ENCODE results near the gene ARMC10. TPM values are rescaled to one million over a fixed set of nuclear protein-coding genes. Genes with fewer than 3 reads are reported as not detected.
"Not testable (repeated sequence)": the region's sequence is repeated elsewhere in the genome, so short reads cannot be mapped to it uniquely, and the experiment has no call there.

ARMC10 gene
- total RNA-seq, 1 experiment from 2014 or later = 23.3 TPM

DNA sequence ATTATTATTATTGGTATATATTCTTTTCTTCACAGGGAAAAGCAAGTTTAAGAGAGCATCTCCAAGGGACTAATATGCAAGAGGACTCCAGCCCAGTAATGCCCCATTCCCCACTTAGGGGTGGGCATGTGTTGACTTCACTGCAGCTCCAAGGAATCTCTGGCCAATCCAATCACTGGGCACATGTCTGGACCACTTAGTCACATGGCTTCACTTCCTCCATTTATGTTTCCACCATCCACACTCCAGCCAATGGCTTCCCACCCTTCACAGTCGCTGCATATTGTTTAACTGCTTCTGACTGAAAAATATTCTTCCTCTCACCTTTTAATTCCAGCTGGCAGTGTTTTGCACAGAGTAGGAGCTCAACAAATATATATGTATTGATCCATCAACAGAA is 43.9 kb upstream of the ARMC10 start:
- no peaks in the 10 kb centered on the region for H4K20me1 ChIP-seq (ENCODE audit: low read length)
- H3K4me2 ChIP-seq (ENCODE audit: low read length) = no peak overlapping the region
- DNase-seq (no peak), ATAC-seq (no peak)
- no peak overlapping the region for H3K4me3 ChIP-seq (ENCODE audit: low read length)
- H3F3A ChIP-seq (ENCODE audit: low read length, unreplicated experiment) = no peaks in the 10 kb centered on the region
- no peak overlapping the region for H3K9ac ChIP-seq (ENCODE audit: low read length)
- no peaks in the 10 kb centered on the region for H3K27me3 ChIP-seq (ENCODE audit: low read length)
- H2AFZ ChIP-seq (ENCODE audit: low read length) = no peak overlapping the region
- H3K9me2 ChIP-seq (replicated peaks; ENCODE audit: low read length) = no peaks in the 10 kb centered on the region
- no TSS peak for BruUV-seq (replicated peaks)
- H3K4me1 ChIP-seq (ENCODE audit: insufficient read depth, low read length) = no peaks in the 10 kb centered on the region
- no peaks in the 10 kb centered on the region for H3K79me2 ChIP-seq (ENCODE audit: low read length)
- H3K27ac ChIP-seq (ENCODE audit: low read length) = no peak overlapping the region
- TF ChIP-seq EZH2 (IDR thresholded peaks at IDR 0.05; ENCODE audit: low read length, unreplicated experiment) (no peak), EZH2phosphoT487 (IDR thresholded peaks at IDR 0.05; ENCODE audit: borderline replicate concordance, low read length) (no peak)
- TF ChIP-seq, protein P1, sequence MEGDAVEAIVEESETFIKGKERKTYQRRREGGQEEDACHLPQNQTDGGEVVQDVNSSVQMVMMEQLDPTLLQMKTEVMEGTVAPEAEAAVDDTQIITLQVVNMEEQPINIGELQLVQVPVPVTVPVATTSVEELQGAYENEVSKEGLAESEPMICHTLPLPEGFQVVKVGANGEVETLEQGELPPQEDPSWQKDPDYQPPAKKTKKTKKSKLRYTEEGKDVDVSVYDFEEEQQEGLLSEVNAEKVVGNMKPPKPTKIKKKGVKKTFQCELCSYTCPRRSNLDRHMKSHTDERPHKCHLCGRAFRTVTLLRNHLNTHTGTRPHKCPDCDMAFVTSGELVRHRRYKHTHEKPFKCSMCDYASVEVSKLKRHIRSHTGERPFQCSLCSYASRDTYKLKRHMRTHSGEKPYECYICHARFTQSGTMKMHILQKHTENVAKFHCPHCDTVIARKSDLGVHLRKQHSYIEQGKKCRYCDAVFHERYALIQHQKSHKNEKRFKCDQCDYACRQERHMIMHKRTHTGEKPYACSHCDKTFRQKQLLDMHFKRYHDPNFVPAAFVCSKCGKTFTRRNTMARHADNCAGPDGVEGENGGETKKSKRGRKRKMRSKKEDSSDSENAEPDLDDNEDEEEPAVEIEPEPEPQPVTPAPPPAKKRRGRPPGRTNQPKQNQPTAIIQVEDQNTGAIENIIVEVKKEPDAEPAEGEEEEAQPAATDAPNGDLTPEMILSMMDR (conservative IDR thresholded peaks at IDR 0.05; ENCODE audit: low read depth, low read length) = no peak
- ChIA-PET POLR2A (ENCODE audit: unreplicated experiment) (no interaction called here), CTCF (no interaction called here)
- intact Hi-C loops (cut with micrococcal nuclease) = no loop called here
- H3K36me3 ChIP-seq (ENCODE audit: low read depth, low read length) = no peaks in the 10 kb centered on the region
- H3K9me3 ChIP-seq (ENCODE audit: low read length) = no peaks in the 10 kb centered on the region

DNA sequence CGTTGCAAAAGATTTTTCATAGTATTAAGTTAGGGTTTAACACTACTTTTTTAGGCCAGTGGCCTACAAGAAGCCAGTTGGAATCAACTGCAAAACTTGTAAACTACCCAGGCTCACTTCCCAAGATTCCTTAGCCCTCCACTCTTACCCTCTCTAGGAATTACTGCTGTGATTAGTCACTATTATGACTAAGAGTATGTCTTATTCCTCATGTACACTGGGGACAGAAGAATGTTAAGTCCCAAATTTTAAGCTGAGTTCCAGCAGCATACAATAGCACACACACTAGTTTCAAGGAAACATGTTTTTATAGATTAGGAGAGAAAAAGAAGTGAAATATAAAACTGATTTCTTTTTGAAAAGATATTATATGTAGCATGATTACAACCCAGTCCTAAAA is 43.2 kb upstream of the ARMC10 start:
- no peaks in the 10 kb centered on the region for H3K9me3 ChIP-seq (ENCODE audit: low read length)
- POLR2A ChIA-PET (ENCODE audit: unreplicated experiment) = no interaction called here
- no peaks in the 10 kb centered on the region for H3K4me1 ChIP-seq (ENCODE audit: insufficient read depth, low read length)
- no peak overlapping the region for H3K4me2 ChIP-seq (ENCODE audit: low read length)
- no peak overlapping the region for H3K27ac ChIP-seq (ENCODE audit: low read length)
- H3K79me2 ChIP-seq (ENCODE audit: low read length) = no peaks in the 10 kb centered on the region
- intact Hi-C loops (cut with micrococcal nuclease) = no loop called here
- BruUV-seq (replicated peaks) = no TSS peak
- H3K4me3 ChIP-seq (ENCODE audit: low read length) = no peak overlapping the region
- H2AFZ ChIP-seq (ENCODE audit: low read length) = no peak overlapping the region
- ATAC-seq = no peak
- no peaks in the 10 kb centered on the region for H4K20me1 ChIP-seq (ENCODE audit: low read length)
- CTCF ChIA-PET = no interaction called here
- H3K9me2 ChIP-seq (replicated peaks; ENCODE audit: low read length) = no peaks in the 10 kb centered on the region
- DNase-seq = peak; percentile 32
- H3F3A ChIP-seq (ENCODE audit: low read length, unreplicated experiment) = no peaks in the 10 kb centered on the region
- H3K36me3 ChIP-seq (ENCODE audit: low read depth, low read length) = no peaks in the 10 kb centered on the region
- H3K9ac ChIP-seq (ENCODE audit: low read length) = no peak overlapping the region
- TF ChIP-seq, protein P1 (conservative IDR thresholded peaks at IDR 0.05; ENCODE audit: low read depth, low read length) = no peak
- TF ChIP-seq EZH2phosphoT487 (IDR thresholded peaks at IDR 0.05; ENCODE audit: borderline replicate concordance, low read length) (no peak), EZH2 (IDR thresholded peaks at IDR 0.05; ENCODE audit: low read length, unreplicated experiment) (no peak)
- no peaks in the 10 kb centered on the region for H3K27me3 ChIP-seq (ENCODE audit: low read length)

- H3K4me2 ChIP-seq (ENCODE audit: low read length); H3F3A ChIP-seq (ENCODE audit: low read length, unreplicated experiment); H3K9ac ChIP-seq (ENCODE audit: low read length); H4K20me1 ChIP-seq (ENCODE audit: low read length); BruUV-seq (replicated peaks); H3K9me2 ChIP-seq (replicated peaks; ENCODE audit: low read length); H3K9me3 ChIP-seq (ENCODE audit: low read length); H3K27ac ChIP-seq (ENCODE audit: low read length); ATAC-seq; H3K27me3 ChIP-seq (ENCODE audit: low read length); H3K4me3 ChIP-seq (ENCODE audit: low read length); POLR2A ChIA-PET (ENCODE audit: unreplicated experiment); H3K79me2 ChIP-seq (ENCODE audit: low read length); CTCF ChIA-PET; intact Hi-C loops (cut with micrococcal nuclease); H3K36me3 ChIP-seq (ENCODE audit: low read depth, low read length); H2AFZ ChIP-seq (ENCODE audit: low read length); DNase-seq: not testable (repeated sequence)
- H3K4me1 ChIP-seq (ENCODE audit: insufficient read depth, low read length) = peaks cover 12% of the 10 kb centered on the region; the same call in 1 of the 2 replicates
Measured at GRCh38 chr7:103034318-103034717, 40.6 kb upstream of the ARMC10 start.
